ENCODE measurements around the gene DMRT1.

DMRT1 gene

GRCh38 chr9:1007312-1007711 lies 165.8 kb downstream of the DMRT1 start:
- no peak for DNase-seq

- DNase-seq: no peak
These were observed 166.7 kb downstream of the DMRT1 start for GRCh38 chr9:1008216-1008615.

GRCh38 chr9:1009101-1009707 lies 167.7 kb downstream of the DMRT1 start:
- no peak for DNase-seq

- no peak for DNase-seq
These were observed 171.5 kb downstream of the DMRT1 start for GRCh38 chr9:1013021-1013420.

GRCh38 chr9:1014225-1014624 lies 172.7 kb downstream of the DMRT1 start:
- DNase-seq: no peak

GRCh38 chr9:1014640-1015039 lies 173.1 kb downstream of the DMRT1 start:
- no peak for DNase-seq

- DNase-seq: no peak
These were observed 176.6 kb downstream of the DMRT1 start for GRCh38 chr9:1018121-1018520.
